Mucosa of stomach (tissue), 1 donor: ENCODE results near the gene DAD1.

Source experiments
- H3K27me3 ChIP-seq: one replicate; pipeline ENCODE4 v1.7.0; 2013; ENCODE audit warnings: mild to moderate bottlenecking, low read length; ENCODE audit not compliant: control insufficient read depth, insufficient read depth
- H3K36me3 ChIP-seq: one replicate; pipeline ENCODE4 v1.7.0; 2013; ENCODE audit warnings: low read length; ENCODE audit not compliant: control insufficient read depth, insufficient read depth
- H3K4me1 ChIP-seq: one replicate; pipeline ENCODE4 v1.7.0; 2013; ENCODE audit warnings: mild to moderate bottlenecking, low read length; ENCODE audit not compliant: control insufficient read depth, insufficient read depth
- H3K4me3 ChIP-seq: one replicate; pipeline ENCODE4 v1.7.0; 2013; ENCODE audit warnings: low read length
- H3K9ac ChIP-seq: one replicate; pipeline ENCODE4 v1.7.0; 2013; ENCODE audit warnings: mild to moderate bottlenecking, low read length, moderate library complexity
- H3K9me3 ChIP-seq: one replicate; pipeline ENCODE4 v1.7.0; 2013; ENCODE audit warnings: mild to moderate bottlenecking, low read length, moderate library complexity; ENCODE audit not compliant: control insufficient read depth
- donor health status: Pancreatic carcinoma.

Gene DAD1

DNA sequence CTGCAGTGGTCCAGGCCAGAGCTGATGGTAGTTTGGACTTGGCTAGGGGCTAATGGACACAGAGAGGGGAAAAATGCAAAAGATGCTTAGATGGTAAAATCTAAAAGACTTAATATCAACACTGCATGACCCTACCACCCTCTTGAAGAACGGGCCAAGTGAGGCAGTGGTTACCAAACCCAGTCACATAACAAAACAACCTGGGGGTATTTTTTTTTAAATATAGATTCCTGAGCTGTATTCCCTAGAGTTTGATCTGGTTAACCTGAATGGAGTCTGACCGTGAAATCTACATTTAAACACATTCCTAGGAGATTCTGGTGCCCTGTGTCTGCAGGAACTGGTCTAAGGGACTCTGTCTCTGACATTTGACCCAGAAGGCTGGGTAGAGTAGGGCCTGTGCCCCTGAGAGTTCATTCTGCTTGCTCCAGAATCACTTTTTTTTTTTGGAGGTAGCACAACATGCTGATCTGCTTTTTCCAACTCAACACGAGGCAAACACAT, 24.8 kb upstream of the DAD1 start:
- Histone ChIP-seq H3K4me3 (no peak overlapping the region), H3K4me1 (no peaks in the 10 kb centered on the region), H3K27me3 (no peaks in the 10 kb centered on the region), H3K9ac (no peak overlapping the region), H3K9me3 (no peaks in the 10 kb centered on the region), H3K36me3 (no peaks in the 10 kb centered on the region)

DNA sequence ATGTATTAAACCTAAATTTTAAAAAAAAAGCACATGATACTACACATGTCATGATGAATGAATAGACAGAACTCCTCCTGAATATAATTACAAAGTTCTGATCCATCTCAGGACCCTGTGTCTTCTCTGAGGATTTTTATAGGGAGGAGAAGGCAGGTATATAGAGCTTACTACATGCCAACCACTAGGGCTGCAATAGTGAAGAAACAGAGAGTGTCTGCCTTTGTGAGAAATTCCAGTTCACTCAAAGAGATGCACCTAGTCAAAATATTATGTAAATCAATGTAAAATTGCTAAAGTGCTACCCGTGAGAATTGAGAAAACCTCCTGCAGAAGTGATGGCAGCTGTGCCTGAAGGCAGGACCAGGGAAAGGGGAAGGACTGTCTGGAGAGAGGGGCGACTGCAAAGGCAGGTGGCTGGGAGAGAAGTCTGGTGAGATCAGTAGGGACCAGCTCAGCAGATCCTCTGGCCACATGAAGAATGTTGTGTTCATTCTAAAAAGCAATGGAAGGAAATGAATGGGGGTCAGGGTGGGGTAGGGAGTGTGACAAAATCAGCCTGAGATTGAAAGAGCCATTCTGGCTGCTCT, 24.2 kb upstream of the DAD1 start:
- Histone ChIP-seq H3K9me3 (no peaks in the 10 kb centered on the region), H3K4me1 (no peaks in the 10 kb centered on the region), H3K27me3 (no peaks in the 10 kb centered on the region), H3K9ac (no peak overlapping the region), H3K36me3 (no peaks in the 10 kb centered on the region), H3K4me3 (no peak overlapping the region)

DNA sequence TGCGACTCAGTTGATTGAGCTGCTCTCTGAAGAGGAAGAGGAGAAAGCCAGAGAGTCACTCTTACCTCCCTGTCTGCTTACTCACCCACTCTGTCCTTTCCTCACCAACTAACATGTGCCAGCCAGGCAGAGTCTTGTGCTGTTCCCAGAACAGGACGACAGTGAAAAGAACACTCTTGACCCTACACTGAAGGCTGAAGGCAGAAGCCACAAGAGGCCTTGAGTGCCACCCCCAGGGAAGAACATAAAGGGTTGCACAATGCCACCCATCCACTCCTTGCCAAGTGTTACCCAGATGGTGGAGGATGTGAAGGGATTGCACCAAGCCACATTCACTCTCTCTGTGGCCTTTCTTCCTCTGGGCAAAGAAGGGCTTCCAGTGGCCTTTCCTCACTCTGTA, 21.9 kb upstream of the DAD1 start:
- Histone ChIP-seq H3K4me1 (no peaks in the 10 kb centered on the region), H3K9ac (no peak overlapping the region), H3K4me3 (no peak overlapping the region), H3K9me3 (no peaks in the 10 kb centered on the region), H3K36me3 (no peaks in the 10 kb centered on the region), H3K27me3 (no peaks in the 10 kb centered on the region)

DNA sequence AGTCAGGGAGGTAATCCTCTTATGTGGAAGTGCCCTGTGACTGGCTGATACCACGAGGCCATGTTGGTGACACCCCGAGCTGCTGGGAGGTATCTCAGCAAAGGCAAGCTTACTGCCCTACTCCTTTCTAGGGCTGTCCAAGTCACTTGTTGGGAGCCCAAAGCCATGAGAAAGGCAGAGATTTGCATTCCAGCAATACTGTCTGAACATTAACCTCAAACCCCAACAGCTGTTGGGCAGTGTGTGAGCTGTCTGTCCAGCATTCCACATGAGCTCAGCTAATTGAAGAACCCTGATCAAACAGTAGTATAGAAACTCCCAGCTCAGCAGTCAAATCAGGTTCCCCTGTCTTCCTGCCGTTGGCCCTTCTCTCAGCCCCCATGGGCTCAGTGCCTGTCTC, 18.3 kb upstream of the DAD1 start:
- H3K4me1 ChIP-seq = no peaks in the 10 kb centered on the region
- no peak overlapping the region for H3K9ac ChIP-seq
- no peaks in the 10 kb centered on the region for H3K9me3 ChIP-seq
- H3K36me3 ChIP-seq = peaks cover 5% of the 10 kb centered on the region
- H3K27me3 ChIP-seq = no peaks in the 10 kb centered on the region
- no peak overlapping the region for H3K4me3 ChIP-seq

DNA sequence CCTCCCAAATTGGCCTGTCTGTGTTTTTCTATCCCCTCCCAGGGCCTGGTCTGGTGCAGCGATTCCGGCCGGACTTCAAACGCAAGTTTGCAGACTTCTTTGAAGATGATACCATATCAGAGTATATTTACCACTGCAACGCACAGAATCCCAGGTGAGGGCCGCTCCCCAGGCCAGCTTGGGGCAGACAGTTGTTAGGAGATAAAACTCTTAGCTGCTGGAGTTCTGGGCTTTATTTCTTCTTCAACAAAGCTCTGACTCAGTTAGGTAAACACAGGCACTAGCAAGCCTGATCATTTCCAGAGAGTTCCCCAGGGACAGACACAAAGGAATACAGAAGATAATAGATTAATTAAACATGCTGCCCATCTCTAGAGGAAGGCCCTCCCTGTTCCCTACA, 17.4 kb upstream of the DAD1 start:
- Histone ChIP-seq H3K9me3 (no peaks in the 10 kb centered on the region), H3K4me3 (no peak overlapping the region), H3K9ac (no peak overlapping the region), H3K4me1 (no peaks in the 10 kb centered on the region), H3K27me3 (no peaks in the 10 kb centered on the region), H3K36me3 (peaks cover 5% of the 10 kb centered on the region)

DNA sequence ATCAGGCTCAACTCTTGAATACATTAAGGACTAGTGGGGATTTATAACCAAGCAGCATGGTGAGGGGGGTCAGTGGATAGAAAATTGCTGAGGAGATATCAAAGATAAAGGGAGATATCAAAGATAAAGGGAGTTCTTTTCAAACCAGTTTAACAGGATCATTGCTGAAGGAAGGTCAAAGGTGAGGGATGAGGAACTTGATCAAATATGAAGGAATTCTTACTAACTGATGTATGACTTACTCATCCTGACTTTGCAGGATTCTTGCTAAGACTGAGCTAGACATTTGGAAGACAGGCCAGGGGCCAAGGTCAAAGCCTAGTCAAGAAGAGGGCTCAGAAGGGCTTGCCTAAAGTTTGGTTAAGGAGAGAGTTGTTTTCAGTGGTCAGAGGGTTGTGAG, 13.8 kb upstream of the DAD1 start:
- Histone ChIP-seq H3K27me3 (no peaks in the 10 kb centered on the region), H3K4me3 (no peak overlapping the region), H3K36me3 (peaks cover 5% of the 10 kb centered on the region), H3K9me3 (no peaks in the 10 kb centered on the region), H3K4me1 (peaks cover 9% of the 10 kb centered on the region), H3K9ac (no peak overlapping the region)

DNA sequence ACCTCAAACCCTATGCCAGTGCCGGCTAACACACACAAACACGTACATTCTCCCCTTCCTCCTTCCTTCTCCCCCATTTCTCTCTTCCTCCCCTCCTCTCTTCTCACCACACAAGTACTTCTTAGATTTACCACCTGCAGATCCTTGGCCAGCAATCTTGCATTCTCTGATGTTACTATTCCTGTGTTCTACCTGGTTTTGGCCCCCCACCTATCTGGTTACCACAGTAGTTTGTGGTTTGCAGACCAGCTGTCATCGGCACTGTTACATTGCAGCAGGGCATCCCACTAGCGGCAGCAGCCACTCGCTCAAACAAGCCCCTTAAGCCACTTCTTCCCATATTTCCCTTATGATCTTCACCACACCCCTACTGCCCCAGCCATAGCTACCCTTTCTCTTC, 13.0 kb upstream of the DAD1 start:
- Histone ChIP-seq H3K9me3 (no peaks in the 10 kb centered on the region), H3K27me3 (no peaks in the 10 kb centered on the region), H3K36me3 (peaks cover 5% of the 10 kb centered on the region), H3K4me1 (peaks cover 15% of the 10 kb centered on the region), H3K4me3 (no peak overlapping the region), H3K9ac (no peak overlapping the region)

DNA sequence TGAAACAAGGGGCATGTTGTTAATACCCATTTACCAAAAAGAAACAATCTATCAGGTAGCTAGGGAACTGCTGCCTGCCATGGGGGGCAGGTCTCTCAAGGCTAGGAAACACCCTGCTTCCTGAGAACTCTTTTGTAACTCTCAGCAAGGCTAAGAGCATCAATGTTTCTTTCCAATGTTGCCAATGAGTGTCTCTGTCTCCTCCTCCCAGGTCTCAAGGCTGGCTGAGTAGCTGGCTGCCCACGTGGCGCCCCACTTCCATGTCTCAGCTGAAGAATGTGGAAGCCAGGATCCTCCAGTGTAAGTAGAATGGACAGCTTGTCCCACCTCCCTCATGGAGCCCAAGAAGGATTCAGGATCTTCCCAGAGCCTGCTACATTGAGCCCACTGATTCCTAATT, 12.4 kb upstream of the DAD1 start:
- Histone ChIP-seq H3K36me3 (peaks cover 5% of the 10 kb centered on the region), H3K27me3 (no peaks in the 10 kb centered on the region), H3K9me3 (no peaks in the 10 kb centered on the region), H3K9ac (no peak overlapping the region), H3K4me1 (peaks cover 15% of the 10 kb centered on the region), H3K4me3 (no peak overlapping the region)

- Histone ChIP-seq H3K27me3 (no peaks in the 10 kb centered on the region), H3K4me1 (peaks cover 15% of the 10 kb centered on the region), H3K9ac (no peak overlapping the region), H3K9me3 (no peaks in the 10 kb centered on the region), H3K36me3 (peaks cover 5% of the 10 kb centered on the region), H3K4me3 (no peak overlapping the region)
These were observed 11.0 kb upstream of the DAD1 start for GRCh38 chr14:22600027-22600426.

GRCh38 chr14:22599349-22599748, 10.3 kb upstream of the DAD1 start:
- no peaks in the 10 kb centered on the region for H3K9me3 ChIP-seq
- H3K9ac ChIP-seq = peak overlapping the region; percentile 93
- peaks cover 5% of the 10 kb centered on the region for H3K36me3 ChIP-seq
- H3K27me3 ChIP-seq = no peaks in the 10 kb centered on the region
- H3K4me1 ChIP-seq = peaks cover 19% of the 10 kb centered on the region
- peak overlapping the region; percentile 89 for H3K4me3 ChIP-seq

DNA sequence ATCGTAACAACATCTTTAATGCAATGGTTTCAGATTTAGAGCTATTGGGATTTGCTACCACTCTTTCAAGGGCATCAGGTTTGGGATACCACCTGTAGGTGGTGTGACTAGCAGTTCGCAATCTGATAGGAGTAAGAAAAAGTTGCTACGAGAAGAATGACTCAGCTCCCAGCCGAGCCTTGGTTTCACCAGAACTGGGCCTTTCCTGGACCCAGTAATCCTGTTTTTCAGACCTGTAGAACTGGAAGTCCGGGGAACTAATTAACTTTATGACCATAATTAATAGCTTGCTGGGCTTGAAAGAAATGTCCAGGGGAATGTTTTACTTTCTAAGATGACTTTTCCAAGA, 9.8 kb upstream of the DAD1 start:
- peaks cover 22% of the 10 kb centered on the region for H3K4me1 ChIP-seq
- H3K4me3 ChIP-seq = peak overlapping the region; percentile 89
- H3K9me3 ChIP-seq = no peaks in the 10 kb centered on the region
- no peaks in the 10 kb centered on the region for H3K27me3 ChIP-seq
- peaks cover 4% of the 10 kb centered on the region for H3K36me3 ChIP-seq
- peak overlapping the region; percentile 93 for H3K9ac ChIP-seq

DNA sequence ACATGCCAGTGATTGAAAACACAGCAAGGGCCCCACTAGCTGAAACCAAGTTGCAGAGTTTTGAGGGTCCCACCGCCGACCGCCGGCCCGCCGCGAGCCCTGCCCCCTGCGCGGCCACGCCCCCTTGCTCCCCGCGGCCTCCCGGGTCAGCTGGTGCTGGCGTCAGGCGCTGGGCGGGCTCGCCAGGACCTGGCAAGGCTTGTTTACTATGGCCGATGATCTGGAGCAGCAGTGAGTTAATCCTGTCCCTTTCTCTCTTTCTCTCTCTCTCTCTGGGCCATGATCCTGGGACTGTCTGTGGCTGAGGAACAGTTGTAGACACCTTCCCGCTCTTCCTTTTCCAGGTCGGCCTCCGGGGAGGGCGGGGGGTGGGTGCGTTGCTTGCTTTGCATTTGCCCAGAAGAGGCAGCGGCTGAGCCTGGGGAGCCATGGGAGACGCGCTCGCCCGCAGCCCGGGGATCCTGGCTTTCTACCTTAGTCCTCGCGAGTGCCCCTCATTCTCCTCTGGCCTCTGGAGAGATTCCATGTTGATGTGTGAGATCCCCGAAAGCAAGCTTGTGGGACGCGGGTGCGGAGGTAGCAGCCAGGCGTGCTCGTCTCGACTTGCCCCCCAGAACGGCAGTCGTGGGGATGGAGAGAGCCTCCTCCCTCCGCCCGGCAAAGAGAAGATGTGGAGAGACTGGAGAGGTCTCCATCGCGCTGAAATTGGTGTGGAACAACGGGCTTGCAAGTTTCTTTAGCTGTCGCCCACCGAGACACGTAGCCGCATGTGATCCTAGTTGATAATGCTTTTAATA, 9.3 kb upstream of the DAD1 start, which contains the start of gene ABHD4:
Gene ABHD4, plus strand, starts transcription at position 202 of the 797 bp plus-strand sequence. Its CDS starts 7 bp downstream, at position 209.
- no peaks in the 10 kb centered on the region for H3K36me3 ChIP-seq
- H3K4me1 ChIP-seq = peaks cover 28% of the 10 kb centered on the region
- H3K27me3 ChIP-seq = no peaks in the 10 kb centered on the region
- peak within 1 kb of the TSS; percentile 89 for H3K4me3 ChIP-seq
- peak within 1 kb of the TSS; percentile 93 for H3K9ac ChIP-seq
- no peaks in the 10 kb centered on the region for H3K9me3 ChIP-seq
